ENCODE data around the gene ADGRV1. TPM values are rescaled to one million over a fixed set of nuclear protein-coding genes. Genes with fewer than 3 reads are reported as not detected.

ADGRV1 gene
- total RNA-seq, 2 donors from 2014 or later, result 16.4 to 20.9 TPM

DNA sequence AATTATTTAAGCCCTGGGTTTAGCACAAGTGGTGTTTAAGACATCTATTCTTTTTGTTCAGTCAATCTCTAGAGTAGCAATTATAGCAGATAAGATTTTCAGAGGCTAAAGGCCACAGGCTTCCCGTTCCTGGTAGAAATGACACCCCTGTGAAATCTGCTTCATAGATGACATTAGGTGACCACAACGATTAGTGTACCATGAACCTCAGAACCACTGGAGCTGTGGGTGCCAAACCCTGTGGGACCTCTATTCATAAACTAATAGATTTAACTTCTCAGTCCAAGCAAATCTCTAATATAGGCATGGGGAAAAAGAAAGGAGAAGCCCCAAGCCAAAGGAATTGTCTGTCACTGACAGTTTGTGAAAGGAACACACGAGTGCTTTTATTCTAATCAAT lies 617.1 kb downstream of the ADGRV1 start:
- Histone ChIP-seq H3K4me3 (no peak overlapping the region), H3K4me1 (replicated peaks) (no peaks in the 10 kb centered on the region), H3K27ac (no peak overlapping the region), H3K36me3 (no peaks in the 10 kb centered on the region), H3K9me3 (no peaks in the 10 kb centered on the region), H3K27me3 (replicated peaks; ENCODE audit: insufficient read depth) (no peaks in the 10 kb centered on the region)
- intact Hi-C loops (cut with DNase I), result no loop called here
- 82% methylated on average over 3 of the region's 3 CpGs for WGBS
- DNase-seq (ENCODE audit: low spot score), result no peak
- TF ChIP-seq POLR2AphosphoS5 (IDR thresholded peaks at IDR 0.05) (no peak), POLR2A (IDR thresholded peaks at IDR 0.05) (no peak)
- TF ChIP-seq, protein P1, sequence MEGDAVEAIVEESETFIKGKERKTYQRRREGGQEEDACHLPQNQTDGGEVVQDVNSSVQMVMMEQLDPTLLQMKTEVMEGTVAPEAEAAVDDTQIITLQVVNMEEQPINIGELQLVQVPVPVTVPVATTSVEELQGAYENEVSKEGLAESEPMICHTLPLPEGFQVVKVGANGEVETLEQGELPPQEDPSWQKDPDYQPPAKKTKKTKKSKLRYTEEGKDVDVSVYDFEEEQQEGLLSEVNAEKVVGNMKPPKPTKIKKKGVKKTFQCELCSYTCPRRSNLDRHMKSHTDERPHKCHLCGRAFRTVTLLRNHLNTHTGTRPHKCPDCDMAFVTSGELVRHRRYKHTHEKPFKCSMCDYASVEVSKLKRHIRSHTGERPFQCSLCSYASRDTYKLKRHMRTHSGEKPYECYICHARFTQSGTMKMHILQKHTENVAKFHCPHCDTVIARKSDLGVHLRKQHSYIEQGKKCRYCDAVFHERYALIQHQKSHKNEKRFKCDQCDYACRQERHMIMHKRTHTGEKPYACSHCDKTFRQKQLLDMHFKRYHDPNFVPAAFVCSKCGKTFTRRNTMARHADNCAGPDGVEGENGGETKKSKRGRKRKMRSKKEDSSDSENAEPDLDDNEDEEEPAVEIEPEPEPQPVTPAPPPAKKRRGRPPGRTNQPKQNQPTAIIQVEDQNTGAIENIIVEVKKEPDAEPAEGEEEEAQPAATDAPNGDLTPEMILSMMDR (IDR thresholded peaks at IDR 0.05), result no peak

- Histone ChIP-seq H3K9me3 (no peaks in the 10 kb centered on the region), H3K4me1 (replicated peaks) (no peaks in the 10 kb centered on the region), H3K4me3 (no peak overlapping the region), H3K27ac (no peak overlapping the region), H3K27me3 (replicated peaks; ENCODE audit: insufficient read depth) (no peaks in the 10 kb centered on the region), H3K36me3 (no peaks in the 10 kb centered on the region)
- TF ChIP-seq POLR2AphosphoS5 (IDR thresholded peaks at IDR 0.05), result no peak
- no peak for TF ChIP-seq POLR2A (IDR thresholded peaks at IDR 0.05)
- TF ChIP-seq, protein P1 (IDR thresholded peaks at IDR 0.05), result no peak
- intact Hi-C loops (cut with DNase I), result no loop called here
- WGBS, result 75% methylated on average over 6 of the region's 6 CpGs
- DNase-seq (ENCODE audit: low spot score), result no peak
These were observed 617.9 kb downstream of the ADGRV1 start for GRCh38 chr5:91176288-91177016.

GRCh38 chr5:91177085-91177484 lies 618.5 kb downstream of the ADGRV1 start:
- no peak for TF ChIP-seq POLR2AphosphoS5 (IDR thresholded peaks at IDR 0.05)
- TF ChIP-seq, protein P1 (IDR thresholded peaks at IDR 0.05), result no peak
- TF ChIP-seq POLR2A (IDR thresholded peaks at IDR 0.05), result no peak
- no peaks in the 10 kb centered on the region for H3K9me3 ChIP-seq
- H3K36me3 ChIP-seq, result no peaks in the 10 kb centered on the region
- WGBS, result 88% methylated on average over 5 of the region's 5 CpGs
- no peaks in the 10 kb centered on the region for H3K27me3 ChIP-seq (replicated peaks; ENCODE audit: insufficient read depth)
- no peak overlapping the region for H3K27ac ChIP-seq
- no peak for DNase-seq (ENCODE audit: low spot score)
- intact Hi-C loops (cut with DNase I), result no loop called here
- no peaks in the 10 kb centered on the region for H3K4me1 ChIP-seq (replicated peaks)
- no peak overlapping the region for H3K4me3 ChIP-seq

DNA sequence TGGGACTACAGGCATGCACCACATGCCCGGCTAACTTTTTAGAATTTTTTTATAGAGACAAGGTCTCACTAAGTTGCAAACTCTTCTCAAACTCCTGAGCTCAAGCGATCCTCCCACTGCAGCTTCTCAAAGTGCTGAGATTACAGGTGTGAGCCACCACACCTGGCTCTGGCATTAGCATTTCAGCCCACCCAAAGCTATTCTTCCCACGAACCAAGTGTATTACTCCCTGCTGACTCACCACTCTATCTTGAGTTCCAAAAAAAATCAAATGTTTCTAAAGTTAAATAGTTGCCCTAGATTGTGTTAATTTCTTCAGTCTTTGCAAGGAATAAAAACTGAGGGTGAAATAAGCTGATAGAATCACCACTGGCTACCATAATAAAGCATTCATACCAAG lies 619.0 kb downstream of the ADGRV1 start:
- Histone ChIP-seq H3K9me3 (no peaks in the 10 kb centered on the region), H3K4me1 (replicated peaks) (no peaks in the 10 kb centered on the region), H3K36me3 (no peaks in the 10 kb centered on the region), H3K27ac (no peak overlapping the region), H3K27me3 (replicated peaks; ENCODE audit: insufficient read depth) (no peaks in the 10 kb centered on the region), H3K4me3 (no peak overlapping the region)
- WGBS, result 85% methylated on average over 3 of the region's 3 CpGs
- DNase-seq (ENCODE audit: low spot score), result no peak
- TF ChIP-seq POLR2AphosphoS5 (IDR thresholded peaks at IDR 0.05) (no peak), POLR2A (IDR thresholded peaks at IDR 0.05) (no peak)
- TF ChIP-seq, protein P1 (IDR thresholded peaks at IDR 0.05), result no peak
- intact Hi-C loops (cut with DNase I), result no loop called here

- no peak overlapping the region for H3K27ac ChIP-seq
- intact Hi-C loops (cut with DNase I), result no loop called here
- H3K4me1 ChIP-seq (replicated peaks), result no peaks in the 10 kb centered on the region
- WGBS, result 45% methylated on average over 2 of the region's 2 CpGs
- no peak for DNase-seq (ENCODE audit: low spot score)
- TF ChIP-seq POLR2AphosphoS5 (IDR thresholded peaks at IDR 0.05), result no peak
- TF ChIP-seq, protein P1 (IDR thresholded peaks at IDR 0.05), result no peak
- H3K36me3 ChIP-seq, result no peaks in the 10 kb centered on the region
- no peak overlapping the region for H3K4me3 ChIP-seq
- H3K27me3 ChIP-seq (replicated peaks; ENCODE audit: insufficient read depth), result no peaks in the 10 kb centered on the region
- no peaks in the 10 kb centered on the region for H3K9me3 ChIP-seq
These were observed 619.9 kb downstream of the ADGRV1 start for GRCh38 chr5:91178461-91178860.

All from prostate gland (tissue), 2 donors.